22Rv1 (cell line): ENCODE results near the gene CCL27.

Source experiments
- H3K27ac ChIP-seq: fragments of 450-650 bp; 2 replicates; pipeline ENCODE4 v1.5.1; 2017
- CTCF ChIP-seq: fragments of 450-650 bp; IDR thresholded peaks from 2 replicates; pipeline ENCODE4 v1.5.1; 2017; ENCODE audit warnings: mild to moderate bottlenecking
- ZFX ChIP-seq: fragments of 450-650 bp; IDR thresholded peaks from 2 replicates; pipeline ENCODE4 v1.6.1; 2017; ENCODE audit warnings: antibody characterized with exemption, borderline replicate concordance

Gene CCL27

DNA sequence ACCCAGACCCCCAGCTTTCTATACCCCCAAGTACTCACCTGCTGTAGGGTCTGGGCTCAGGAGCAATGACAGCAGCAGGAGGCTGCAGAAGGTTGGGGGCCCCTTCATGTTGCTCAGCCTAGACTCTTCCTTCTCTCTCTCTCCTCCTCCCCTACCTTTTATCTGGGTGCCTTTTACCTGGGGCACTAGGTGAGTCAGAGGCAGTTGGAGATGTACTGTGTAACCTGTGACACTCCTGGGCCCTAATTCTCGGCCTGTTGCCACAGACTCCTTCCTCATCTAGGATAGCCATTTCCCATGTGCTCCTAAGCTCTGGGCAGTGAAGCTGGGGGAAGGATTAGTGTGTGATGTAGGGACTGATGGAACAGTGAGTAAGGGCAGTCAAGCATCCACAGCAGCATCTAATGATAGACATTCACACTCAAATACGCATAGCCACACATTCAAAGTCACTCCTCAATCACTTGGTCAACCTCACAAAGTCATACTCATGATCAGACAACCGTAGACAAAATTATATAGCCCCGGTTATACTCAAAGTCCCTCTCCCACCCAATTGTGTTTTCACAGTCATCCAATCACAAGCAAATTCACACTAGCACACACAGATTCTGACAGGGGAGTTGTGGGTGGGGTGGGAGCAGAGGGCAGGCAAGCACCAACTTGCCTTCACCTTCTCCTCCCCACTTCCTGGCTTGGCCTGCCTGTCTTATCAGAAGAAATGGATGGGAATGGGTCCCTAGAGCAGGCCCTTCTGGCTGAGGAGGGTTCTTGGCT is at the start of gene CCL27:
TSS of gene CCL27 (minus strand) at position 132 of the 777 bp plus-strand sequence. CDS start at position 108, 24 bp downstream.
- TF ChIP-seq CTCF (no peak), ZFX (no peak)
- H3K27ac ChIP-seq: no peak within 1 kb of the TSS; the same call in 1 of the 2 replicates

DNA sequence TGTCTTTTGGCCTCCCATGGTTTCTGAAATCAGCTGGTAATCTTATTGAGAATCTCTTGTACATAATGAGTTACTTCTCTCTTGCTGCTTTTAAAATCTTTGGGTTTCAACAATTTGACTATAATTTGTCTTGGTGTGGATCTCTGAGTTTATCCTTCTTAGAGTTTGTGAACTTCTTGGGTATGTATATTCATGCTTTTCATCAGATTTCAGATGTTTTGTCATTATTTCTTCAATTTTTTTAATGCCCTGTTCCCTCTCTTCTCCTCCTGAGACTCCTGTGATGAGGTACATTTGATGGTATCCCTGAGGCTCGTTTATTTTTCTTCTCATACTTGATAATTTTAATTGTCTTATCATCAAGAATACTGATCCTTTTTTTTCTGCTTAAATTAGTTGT is 49.7 kb upstream of the CCL27 start:
- no peak overlapping the region for H3K27ac ChIP-seq
- TF ChIP-seq CTCF (no peak), ZFX (no peak)

DNA sequence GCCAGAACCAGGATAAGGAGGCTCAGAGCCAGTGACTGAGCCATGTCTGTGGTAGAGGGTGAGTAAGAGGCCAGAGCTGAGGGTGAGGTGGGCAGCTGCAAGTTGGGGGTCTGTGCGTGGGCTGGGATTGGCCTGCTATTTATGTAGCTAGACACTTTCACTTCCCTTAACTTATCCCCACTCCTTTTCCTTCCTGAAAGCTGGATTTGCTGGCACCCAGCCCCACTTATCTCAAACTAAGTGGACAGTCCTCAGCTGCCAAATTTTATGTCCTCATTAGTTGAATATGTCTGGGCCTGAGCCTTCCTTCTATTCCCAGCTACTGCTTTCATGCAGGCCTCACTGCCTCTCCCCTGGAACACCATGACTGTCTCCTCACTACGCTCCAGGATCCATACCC is 47.6 kb upstream of the CCL27 start, which contains the start of gene CCL21:
TSS of gene CCL21 (minus strand) at position 114 of the 400 bp plus-strand sequence. CDS start at position 44, 70 bp downstream.
- TF ChIP-seq ZFX: no peak
- TF ChIP-seq CTCF: no peak
- H3K27ac ChIP-seq: no peak within 1 kb of the TSS

- no peak for TF ChIP-seq ZFX
- no peak for TF ChIP-seq CTCF
- H3K27ac ChIP-seq: no peak overlapping the region
Observed at GRCh38 chr9:34709196-34709978, 46.9 kb upstream of the CCL27 start.

DNA sequence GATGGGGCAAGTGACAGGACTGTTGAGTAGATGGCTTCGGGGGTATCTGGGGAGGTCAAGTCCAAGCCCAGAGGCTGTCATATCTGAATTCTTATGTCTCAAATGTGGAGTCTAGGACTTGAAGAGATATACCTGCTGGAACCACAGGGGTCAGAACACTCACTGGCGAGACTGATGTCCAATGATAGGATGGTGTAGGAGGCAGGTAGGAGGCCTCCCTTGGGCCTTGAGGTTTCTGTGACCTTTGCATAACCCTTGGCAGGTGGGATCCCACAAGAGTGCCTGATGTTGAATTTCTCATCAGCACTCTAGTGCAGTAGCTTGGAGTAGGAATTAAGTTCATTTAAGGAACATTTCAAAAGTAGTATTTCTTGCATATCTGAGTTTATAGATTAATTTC is 44.7 kb upstream of the CCL27 start:
- no peak for TF ChIP-seq ZFX
- no peak for TF ChIP-seq CTCF
- H3K27ac ChIP-seq: no peak overlapping the region

GRCh38 chr9:34701769-34702736 is 39.6 kb upstream of the CCL27 start:
- H3K27ac ChIP-seq: peak overlapping the region; percentile 61
- TF ChIP-seq CTCF (peak; percentile 100), ZFX (no peak)
